WI38 (cell line): ENCODE data around the gene INSM2.
A peak's percentile ranks its signal among the peaks of the same experiment; 100 is the strongest.

ENCODE experiments used
- H3K4me3 ChIP-seq: 2 replicates; pipeline ENCODE4 v1.5.1; 2011; ENCODE audit warnings: low read depth, mild to moderate bottlenecking, control low read depth, low read length
- TF ChIP-seq, protein P1 (sequence below): IDR thresholded peaks from 2 replicates; pipeline ENCODE4 v1.5.1; 2012; ENCODE audit warnings: low read depth, mild to moderate bottlenecking, control low read depth, low read length

Gene INSM2

GRCh38 chr14:35533357-35534207 lies at the start of gene INSM2:
Gene INSM2, plus strand, starts transcription at chr14:35534164. Its CDS starts 89 bp downstream, at chr14:35534253.
- TF ChIP-seq, protein P1, sequence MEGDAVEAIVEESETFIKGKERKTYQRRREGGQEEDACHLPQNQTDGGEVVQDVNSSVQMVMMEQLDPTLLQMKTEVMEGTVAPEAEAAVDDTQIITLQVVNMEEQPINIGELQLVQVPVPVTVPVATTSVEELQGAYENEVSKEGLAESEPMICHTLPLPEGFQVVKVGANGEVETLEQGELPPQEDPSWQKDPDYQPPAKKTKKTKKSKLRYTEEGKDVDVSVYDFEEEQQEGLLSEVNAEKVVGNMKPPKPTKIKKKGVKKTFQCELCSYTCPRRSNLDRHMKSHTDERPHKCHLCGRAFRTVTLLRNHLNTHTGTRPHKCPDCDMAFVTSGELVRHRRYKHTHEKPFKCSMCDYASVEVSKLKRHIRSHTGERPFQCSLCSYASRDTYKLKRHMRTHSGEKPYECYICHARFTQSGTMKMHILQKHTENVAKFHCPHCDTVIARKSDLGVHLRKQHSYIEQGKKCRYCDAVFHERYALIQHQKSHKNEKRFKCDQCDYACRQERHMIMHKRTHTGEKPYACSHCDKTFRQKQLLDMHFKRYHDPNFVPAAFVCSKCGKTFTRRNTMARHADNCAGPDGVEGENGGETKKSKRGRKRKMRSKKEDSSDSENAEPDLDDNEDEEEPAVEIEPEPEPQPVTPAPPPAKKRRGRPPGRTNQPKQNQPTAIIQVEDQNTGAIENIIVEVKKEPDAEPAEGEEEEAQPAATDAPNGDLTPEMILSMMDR, result no peak
- peak within 1 kb of the TSS; percentile 65 for H3K4me3 ChIP-seq

- H3K4me3 ChIP-seq, result no peak overlapping the region
- TF ChIP-seq, protein P1, result no peak
These were observed 41.4 kb upstream of the INSM2 start for GRCh38 chr14:35492569-35493014.

- H3K4me3 ChIP-seq, result no peak overlapping the region
- TF ChIP-seq, protein P1, result no peak
These were observed 38.7 kb upstream of the INSM2 start for GRCh38 chr14:35495278-35495677.

GRCh38 chr14:35499180-35499579 lies 34.8 kb upstream of the INSM2 start:
- no peak overlapping the region for H3K4me3 ChIP-seq
- TF ChIP-seq, protein P1, result no peak

GRCh38 chr14:35503646-35504045 lies 30.3 kb upstream of the INSM2 start:
- H3K4me3 ChIP-seq, result no peak overlapping the region
- TF ChIP-seq, protein P1, result no peak

DNA sequence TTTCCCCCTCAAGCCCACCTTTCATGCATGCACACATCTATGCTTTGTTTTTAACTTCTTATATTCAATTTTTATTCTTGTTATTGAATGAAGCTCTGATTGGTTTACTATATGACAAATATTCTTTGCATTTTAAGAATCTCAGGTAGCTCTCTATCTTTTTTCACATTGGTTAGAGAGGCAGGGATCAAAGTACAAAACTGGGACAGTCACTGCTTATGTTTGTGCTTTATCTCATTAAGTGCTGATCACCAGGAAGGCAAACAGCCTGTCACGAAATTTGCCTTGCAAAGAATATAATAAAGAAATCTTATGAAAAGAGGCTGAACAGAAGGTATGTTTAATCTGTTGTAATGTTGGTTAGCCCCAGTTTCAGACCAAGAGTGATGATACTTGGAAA lies 29.7 kb upstream of the INSM2 start:
- no peak overlapping the region for H3K4me3 ChIP-seq
- TF ChIP-seq, protein P1, result no peak

DNA sequence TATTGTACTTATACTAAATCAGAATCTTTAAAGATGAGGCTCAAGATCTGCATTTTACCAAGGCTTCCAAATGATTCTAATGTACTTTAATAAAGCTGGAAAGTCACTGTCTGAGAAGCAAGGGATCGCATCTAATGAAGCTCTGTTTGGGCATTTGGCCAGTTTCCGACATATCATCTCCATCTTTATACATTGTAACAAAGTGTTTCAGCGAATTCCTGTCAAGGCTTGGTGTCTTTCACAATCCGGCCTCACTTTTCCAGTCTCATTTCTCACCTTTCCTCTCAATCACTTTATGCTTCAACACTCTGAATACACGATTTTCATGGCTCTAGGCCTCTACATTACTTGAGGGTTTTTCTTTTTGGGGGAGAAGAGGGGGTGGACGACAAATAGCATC lies 27.5 kb upstream of the INSM2 start:
- H3K4me3 ChIP-seq, result no peak overlapping the region
- TF ChIP-seq, protein P1, result no peak
